ENCODE results near the gene DPYD.

Gene DPYD

GRCh38 chr1:97677702-97678101, 243.1 kb downstream of the DPYD start:
- no peaks in the 10 kb centered on the region for H3K27me3 Mint-ChIP-seq
- H3K9me3 Mint-ChIP-seq: no peaks in the 10 kb centered on the region
- ATAC-seq: no peak
- no peak overlapping the region for H3K27ac Mint-ChIP-seq
- H3K4me1 Mint-ChIP-seq: no peaks in the 10 kb centered on the region
- no peak overlapping the region for H3K4me3 Mint-ChIP-seq
- H3K36me3 Mint-ChIP-seq: peaks cover 6% of the 10 kb centered on the region

DNA sequence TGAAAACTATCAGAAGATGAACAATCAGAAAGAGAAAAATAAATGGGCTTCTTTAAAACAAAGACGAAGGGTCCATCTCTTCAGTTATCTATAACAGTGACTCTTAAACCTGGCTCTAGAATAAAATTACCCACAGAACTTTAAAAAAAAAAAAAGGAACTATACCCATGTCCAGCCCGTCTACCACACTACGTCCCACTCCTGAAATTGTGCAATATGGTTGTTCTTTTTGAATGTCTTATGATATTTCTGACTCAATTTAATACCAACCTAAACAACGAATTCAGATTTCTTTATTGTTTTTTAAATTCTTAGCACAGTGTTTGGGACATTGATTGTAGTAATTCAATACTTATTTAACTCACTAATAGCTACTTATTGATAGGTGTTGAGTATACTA, 246.3 kb downstream of the DPYD start:
- no peaks in the 10 kb centered on the region for H3K27me3 Mint-ChIP-seq
- H3K36me3 Mint-ChIP-seq: peaks cover 6% of the 10 kb centered on the region
- no peak overlapping the region for H3K4me3 Mint-ChIP-seq
- no peak for ATAC-seq
- H3K9me3 Mint-ChIP-seq: no peaks in the 10 kb centered on the region
- no peaks in the 10 kb centered on the region for H3K4me1 Mint-ChIP-seq
- H3K27ac Mint-ChIP-seq: no peak overlapping the region

GRCh38 chr1:97668945-97669344, 251.9 kb downstream of the DPYD start:
- no peaks in the 10 kb centered on the region for H3K9me3 Mint-ChIP-seq
- H3K4me1 Mint-ChIP-seq: no peaks in the 10 kb centered on the region
- H3K27me3 Mint-ChIP-seq: no peaks in the 10 kb centered on the region
- no peak for ATAC-seq
- H3K36me3 Mint-ChIP-seq: no peaks in the 10 kb centered on the region
- H3K4me3 Mint-ChIP-seq: no peak overlapping the region
- no peak overlapping the region for H3K27ac Mint-ChIP-seq

GRCh38 chr1:97660431-97661105, 260.3 kb downstream of the DPYD start:
- peaks cover 3% of the 10 kb centered on the region for H3K9me3 Mint-ChIP-seq
- no peaks in the 10 kb centered on the region for H3K4me1 Mint-ChIP-seq
- no peaks in the 10 kb centered on the region for H3K36me3 Mint-ChIP-seq

DNA sequence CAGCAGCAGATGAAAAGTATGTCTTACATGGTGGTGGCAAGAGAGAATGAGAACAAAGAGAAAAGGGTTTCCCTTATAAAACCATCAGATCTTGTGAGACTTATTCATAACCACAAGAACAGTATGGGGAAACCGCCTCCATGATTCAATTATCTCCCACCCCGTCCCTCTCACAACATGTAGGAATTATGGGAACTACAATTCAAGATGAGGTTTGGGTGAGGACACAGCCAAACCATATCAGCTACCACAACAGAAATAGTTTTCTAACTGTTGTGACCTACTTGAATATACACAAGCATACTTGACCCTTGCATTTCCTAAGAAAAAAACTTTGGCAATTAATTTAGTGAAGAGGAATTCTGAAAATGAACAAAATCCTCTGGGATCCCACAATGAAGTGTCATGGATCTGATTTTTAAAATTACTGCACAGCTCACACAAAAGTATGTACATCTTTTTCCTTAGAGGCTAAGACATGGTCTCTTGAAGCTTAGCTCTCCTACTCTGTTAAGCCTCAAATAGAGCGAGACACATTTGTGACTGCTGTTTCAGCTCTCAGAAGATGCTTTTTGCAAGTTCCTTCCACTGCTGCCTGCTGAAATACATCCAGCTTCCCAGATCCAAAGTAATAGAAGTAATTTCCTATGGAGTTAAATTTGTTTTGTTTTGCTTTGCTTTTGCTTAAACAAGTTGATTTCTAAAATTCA, 265.8 kb downstream of the DPYD start:
- ATAC-seq: no peak
- no peaks in the 10 kb centered on the region for H3K36me3 Mint-ChIP-seq
- H3K4me1 Mint-ChIP-seq: no peaks in the 10 kb centered on the region
- H3K27me3 Mint-ChIP-seq: no peaks in the 10 kb centered on the region
- H3K27ac Mint-ChIP-seq: no peak overlapping the region
- H3K4me3 Mint-ChIP-seq: no peak overlapping the region
- peaks cover 2% of the 10 kb centered on the region for H3K9me3 Mint-ChIP-seq

More at GRCh38 chr1:97660431-97661105, 260.3 kb downstream of the DPYD start:
- Mint-ChIP-seq H3K4me3 (no peak overlapping the region), H3K27ac (no peak overlapping the region), H3K27me3 (no peaks in the 10 kb centered on the region)
- ATAC-seq: no peak

DNA sequence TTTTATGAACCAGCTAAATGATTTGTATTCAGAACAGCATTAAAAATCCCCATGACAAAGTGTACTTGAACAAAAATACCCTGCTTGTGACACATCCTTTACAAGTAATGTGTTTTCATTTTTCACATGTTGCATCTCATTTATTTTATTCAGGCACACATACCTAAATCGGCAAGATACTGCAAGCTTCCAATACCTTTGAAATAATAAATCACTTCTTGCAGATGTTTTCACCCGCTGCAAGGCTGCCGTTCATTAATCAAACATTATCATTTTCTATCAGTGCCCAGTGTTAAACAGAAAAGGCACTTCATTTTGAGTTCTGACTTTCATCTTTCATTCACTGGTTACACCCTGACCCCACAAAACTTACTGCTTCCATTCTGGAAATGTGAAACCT, 269.6 kb downstream of the DPYD start:
- H3K4me1 Mint-ChIP-seq: no peaks in the 10 kb centered on the region
- H3K9me3 Mint-ChIP-seq: peaks cover 11% of the 10 kb centered on the region
- no peak overlapping the region for H3K27ac Mint-ChIP-seq
- ATAC-seq: no peak
- H3K36me3 Mint-ChIP-seq: peaks cover 3% of the 10 kb centered on the region
- H3K4me3 Mint-ChIP-seq: no peak overlapping the region
- H3K27me3 Mint-ChIP-seq: no peaks in the 10 kb centered on the region

GRCh38 chr1:97649591-97649990, 271.2 kb downstream of the DPYD start:
- no peaks in the 10 kb centered on the region for H3K4me1 Mint-ChIP-seq
- peaks cover 6% of the 10 kb centered on the region for H3K36me3 Mint-ChIP-seq
- peaks cover 13% of the 10 kb centered on the region for H3K9me3 Mint-ChIP-seq
- no peak overlapping the region for H3K27ac Mint-ChIP-seq
- no peak for ATAC-seq
- H3K27me3 Mint-ChIP-seq: no peaks in the 10 kb centered on the region
- H3K4me3 Mint-ChIP-seq: no peak overlapping the region

- no peak for ATAC-seq
- Mint-ChIP-seq H3K27ac (no peak overlapping the region), H3K4me1 (no peaks in the 10 kb centered on the region), H3K4me3 (no peak overlapping the region), H3K27me3 (no peaks in the 10 kb centered on the region), H3K36me3 (peaks cover 6% of the 10 kb centered on the region), H3K9me3 (peaks cover 11% of the 10 kb centered on the region)
These were observed 273.1 kb downstream of the DPYD start for GRCh38 chr1:97647776-97648175.

DNA sequence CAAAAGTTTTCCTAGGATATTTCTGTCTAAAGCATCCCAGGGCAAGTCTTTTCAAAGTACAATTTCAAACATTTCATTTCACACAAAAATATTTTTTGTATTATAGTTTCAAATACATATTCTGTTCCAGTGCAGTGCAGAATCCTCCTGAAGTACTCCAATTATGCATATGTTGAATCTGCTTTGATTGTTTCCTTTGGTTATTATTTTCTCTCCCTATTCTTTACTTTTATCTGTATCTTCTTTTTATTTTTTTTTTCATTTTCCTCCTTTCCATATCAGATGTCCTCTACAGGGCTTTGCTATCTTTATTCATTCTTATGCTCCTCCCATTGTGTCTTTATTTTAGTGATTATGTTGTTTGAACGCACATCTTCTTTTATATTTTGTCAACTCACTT, 274.8 kb downstream of the DPYD start:
- Mint-ChIP-seq H3K27ac (no peak overlapping the region), H3K9me3 (peaks cover 11% of the 10 kb centered on the region), H3K4me1 (no peaks in the 10 kb centered on the region), H3K4me3 (no peak overlapping the region), H3K36me3 (peaks cover 6% of the 10 kb centered on the region), H3K27me3 (no peaks in the 10 kb centered on the region)
- ATAC-seq: no peak

- Mint-ChIP-seq H3K4me1 (no peaks in the 10 kb centered on the region), H3K27me3 (no peaks in the 10 kb centered on the region), H3K36me3 (no peaks in the 10 kb centered on the region), H3K27ac (no peak overlapping the region), H3K4me3 (no peak overlapping the region), H3K9me3 (no peaks in the 10 kb centered on the region)
- no peak for ATAC-seq
These were observed 280.2 kb downstream of the DPYD start for GRCh38 chr1:97640677-97641076.

GRCh38 chr1:97636941-97637340, 283.9 kb downstream of the DPYD start:
- no peak overlapping the region for H3K27ac Mint-ChIP-seq
- ATAC-seq: no peak
- H3K4me3 Mint-ChIP-seq: no peak overlapping the region
- H3K36me3 Mint-ChIP-seq: no peaks in the 10 kb centered on the region
- no peaks in the 10 kb centered on the region for H3K4me1 Mint-ChIP-seq
- H3K27me3 Mint-ChIP-seq: no peaks in the 10 kb centered on the region
- H3K9me3 Mint-ChIP-seq: no peaks in the 10 kb centered on the region

GRCh38 chr1:97634758-97635157, 286.1 kb downstream of the DPYD start:
- Mint-ChIP-seq H3K27me3 (no peaks in the 10 kb centered on the region), H3K4me3 (no peak overlapping the region), H3K36me3 (no peaks in the 10 kb centered on the region), H3K4me1 (no peaks in the 10 kb centered on the region), H3K27ac (no peak overlapping the region), H3K9me3 (no peaks in the 10 kb centered on the region)
- ATAC-seq: no peak

GRCh38 chr1:97632776-97633175, 288.1 kb downstream of the DPYD start:
- Mint-ChIP-seq H3K36me3 (no peaks in the 10 kb centered on the region), H3K4me3 (no peak overlapping the region), H3K9me3 (no peaks in the 10 kb centered on the region), H3K4me1 (no peaks in the 10 kb centered on the region), H3K27ac (no peak overlapping the region), H3K27me3 (no peaks in the 10 kb centered on the region)
- ATAC-seq: no peak

- H3K36me3 Mint-ChIP-seq: no peaks in the 10 kb centered on the region
- H3K4me3 Mint-ChIP-seq: no peak overlapping the region
- H3K4me1 Mint-ChIP-seq: no peaks in the 10 kb centered on the region
- H3K27ac Mint-ChIP-seq: no peak overlapping the region
- no peaks in the 10 kb centered on the region for H3K9me3 Mint-ChIP-seq
- ATAC-seq: no peak
- H3K27me3 Mint-ChIP-seq: no peaks in the 10 kb centered on the region
These were observed 288.8 kb downstream of the DPYD start for GRCh38 chr1:97632075-97632474.

- no peaks in the 10 kb centered on the region for H3K27me3 Mint-ChIP-seq
- H3K4me1 Mint-ChIP-seq: no peaks in the 10 kb centered on the region
- H3K27ac Mint-ChIP-seq: no peak overlapping the region
- H3K4me3 Mint-ChIP-seq: no peak overlapping the region
- no peaks in the 10 kb centered on the region for H3K9me3 Mint-ChIP-seq
- H3K36me3 Mint-ChIP-seq: no peaks in the 10 kb centered on the region
- ATAC-seq: no peak
These were observed 289.9 kb downstream of the DPYD start for GRCh38 chr1:97630948-97631347.

DNA sequence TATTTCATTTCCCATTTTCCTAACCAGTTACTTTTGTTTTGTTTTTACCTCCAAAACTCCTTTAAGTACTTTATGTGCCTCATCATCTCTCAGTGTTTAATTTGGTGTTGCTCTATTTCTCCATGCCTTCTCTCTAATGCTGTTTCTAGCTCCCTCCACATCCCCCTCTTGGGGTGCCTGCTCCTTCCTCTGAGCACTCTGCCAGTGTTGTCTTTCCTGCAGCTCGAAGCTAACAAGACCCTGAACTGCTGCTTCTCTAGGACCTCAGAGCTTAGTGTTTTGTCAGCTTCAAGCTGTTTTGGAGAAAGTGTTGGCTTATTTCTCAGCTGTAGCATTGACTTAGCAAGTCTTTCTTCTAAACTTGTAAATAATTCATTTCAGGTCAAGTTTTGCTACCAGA, 290.6 kb downstream of the DPYD start:
- no peak for ATAC-seq
- no peak overlapping the region for H3K4me3 Mint-ChIP-seq
- H3K9me3 Mint-ChIP-seq: no peaks in the 10 kb centered on the region
- no peaks in the 10 kb centered on the region for H3K27me3 Mint-ChIP-seq
- H3K4me1 Mint-ChIP-seq: no peaks in the 10 kb centered on the region
- H3K27ac Mint-ChIP-seq: no peak overlapping the region
- H3K36me3 Mint-ChIP-seq: no peaks in the 10 kb centered on the region

Measured in stimulated activated memory B cell treated with anti-CD40 and anti-IgM and Interleukin-4, amounts not matched to agents 10 μg/mL and 1 μg/mL and 100 μg/mL, for 72 hours (primary cell).